ENCODE measurements around the gene SPAG8. TPM values are rescaled to one million over a fixed set of nuclear protein-coding genes. Genes with fewer than 3 reads are reported as not detected.

SPAG8 gene
- total RNA-seq, 2 experiments from 2014 or later: 2.0 to 2.2 TPM

Other genes starting within 250 kb of the SPAG8 start
- gene TESK1, start 207.0 kb downstream of the SPAG8 start, total RNA-seq: 10 to 100 TPM; 31.7 to 32.3 TPM
- gene CD72, start 193.8 kb downstream of the SPAG8 start, total RNA-seq: 10 to 100 TPM; 11.8 to 11.9 TPM
- 100 to 1,000 TPM; 210 to 214 TPM for gene SIT1, start 161.3 kb downstream of the SPAG8 start, total RNA-seq
- gene RMRP, start 154.2 kb downstream of the SPAG8 start, total RNA-seq: over 10,000 TPM in 1 of 2 experiments, 1,000 to 10,000 TPM in 1; 9,885 to 10,678 TPM
- 10 to 100 TPM; 36.6 to 37.7 TPM for gene CCDC107, start 154.0 kb downstream of the SPAG8 start, total RNA-seq
- gene ARHGEF39, start 147.1 kb downstream of the SPAG8 start, total RNA-seq: 10 to 100 TPM; 19.1 to 19.9 TPM
- gene CA9, start 138.3 kb downstream of the SPAG8 start, total RNA-seq: 1 to 10 TPM; 1.1 to 1.2 TPM
- 1 to 10 TPM; 8.9 to 9.2 TPM for gene TPM2, start 122.3 kb downstream of the SPAG8 start, total RNA-seq
- 100 to 1,000 TPM; 341 to 354 TPM for gene TLN1, start 80.1 kb downstream of the SPAG8 start, total RNA-seq
- gene CREB3, start 79.6 kb downstream of the SPAG8 start, total RNA-seq: 10 to 100 TPM; 23.2 to 24.1 TPM
- gene GBA2, start 63.0 kb downstream of the SPAG8 start, total RNA-seq: 10 to 100 TPM; 45.8 to 49.1 TPM
- gene RGP1, start 63.0 kb downstream of the SPAG8 start, total RNA-seq: 10 to 100 TPM; 29.1 to 29.5 TPM
- gene MSMP, start 58.0 kb downstream of the SPAG8 start, total RNA-seq: under 1 TPM in 1 of 2 experiments, not detected in 1; 0.48 TPM
- gene NPR2, start 20.7 kb downstream of the SPAG8 start, total RNA-seq: 1 to 10 TPM; 7.7 to 8.5 TPM
- gene HINT2, start 2.8 kb upstream of the SPAG8 start, total RNA-seq: 10 to 100 TPM; 77.8 to 79.2 TPM
- gene FAM221B, start 16.5 kb upstream of the SPAG8 start, total RNA-seq: not detected
- gene TMEM8B, start 17.0 kb upstream of the SPAG8 start, total RNA-seq: 1 to 10 TPM; 3.1 to 3.2 TPM
- not detected for gene OR13J1, start 58.1 kb upstream of the SPAG8 start, total RNA-seq
- gene HRCT1, start 93.9 kb upstream of the SPAG8 start, total RNA-seq: not detected
- not detected for gene SPAAR, start 97.2 kb upstream of the SPAG8 start, total RNA-seq
- not detected for gene OR2S2, start 145.9 kb upstream of the SPAG8 start, total RNA-seq
- 1 to 10 TPM; 7.4 to 8.1 TPM for gene RECK, start 224.7 kb upstream of the SPAG8 start, total RNA-seq

All from activated CD4-positive, alpha-beta memory T cell treated with anti-CD3 and anti-CD28 coated beads, Interleukin-2, amount 10 ng/mL, durations not matched to agents 7 days and 5 days (primary cell).